H9 (cell line): ENCODE measurements around the gene CLIP1. TPM values are rescaled to one million over a fixed set of nuclear protein-coding genes. Genes with fewer than 3 reads are reported as not detected.

ENCODE experiments used
- DNase-seq: peaks from one replicate; pipeline ENCODE4 v3.0.0-alpha.2; 2017
- H2AFZ ChIP-seq: one replicate; pipeline ENCODE4 v1.6.1; 2013; ENCODE audit warnings: mild to moderate bottlenecking, low read length, control low read depth, moderate library complexity
- H2AK5ac ChIP-seq: 2 replicates; pipeline ENCODE4 v1.6.1; 2013; ENCODE audit warnings: low read length, control low read depth, mixed read lengths; ENCODE audit not compliant: insufficient read length
- H2BK120ac ChIP-seq: one replicate; pipeline ENCODE4 v1.6.1; 2013; ENCODE audit warnings: low read depth, mild to moderate bottlenecking, low read length, control low read depth, inconsistent platforms; ENCODE audit not compliant: poor library complexity, severe bottlenecking
- H2BK12ac ChIP-seq: 2 replicates; pipeline ENCODE4 v1.6.1; 2013; ENCODE audit warnings: low read length, control low read depth, mixed read lengths, low read depth; ENCODE audit not compliant: insufficient read length
- H2BK15ac ChIP-seq: 2 replicates; pipeline ENCODE4 v1.6.1; 2013; ENCODE audit warnings: low read depth, low read length, control low read depth
- H2BK20ac ChIP-seq: one replicate; pipeline ENCODE4 v1.6.1; 2013; ENCODE audit warnings: low read depth, mild to moderate bottlenecking, low read length, control low read depth, inconsistent platforms; ENCODE audit not compliant: poor library complexity, severe bottlenecking
- H2BK5ac ChIP-seq: 2 replicates; pipeline ENCODE4 v1.6.1; 2013; ENCODE audit warnings: low read length, control low read depth, mixed read lengths; ENCODE audit not compliant: insufficient read length
- H3K14ac ChIP-seq: 2 replicates; pipeline ENCODE4 v1.6.1; 2013; ENCODE audit warnings: low read length, control low read depth; ENCODE audit not compliant: insufficient read depth
- H3K18ac ChIP-seq: 2 replicates; pipeline ENCODE4 v1.6.1; 2013; ENCODE audit warnings: low read depth, mild to moderate bottlenecking, mixed read lengths, low read length, control low read depth; ENCODE audit not compliant: insufficient read length
- H3K23ac ChIP-seq: 2 replicates; pipeline ENCODE4 v1.6.1; 2013; ENCODE audit warnings: low read length, control low read depth, mixed read lengths, low read depth; ENCODE audit not compliant: insufficient read length
- H3K23me2 ChIP-seq: 2 replicates; pipeline ENCODE4 v1.6.1; 2013; ENCODE audit warnings: low read depth, mild to moderate bottlenecking, mixed read lengths, low read length, control low read depth; ENCODE audit not compliant: insufficient read length, poor library complexity, severe bottlenecking
- H3K27ac ChIP-seq: 2 replicates; pipeline ENCODE4 v1.5.1; 2013; ENCODE audit warnings: low read length, control low read depth, mixed read lengths, low read depth; ENCODE audit not compliant: insufficient read length
- H3K27me3 ChIP-seq: 2 replicates; pipeline ENCODE4 v1.6.1; 2013; ENCODE audit warnings: low read length, control low read depth, inconsistent platforms; ENCODE audit not compliant: insufficient read depth
- H3K4ac ChIP-seq: 2 replicates; pipeline ENCODE4 v1.6.1; 2013; ENCODE audit warnings: low read depth, mild to moderate bottlenecking, control low read depth, inconsistent platforms, low read length, moderate library complexity
- H3K4me1 ChIP-seq: 2 replicates; pipeline ENCODE4 v1.6.1; 2013; ENCODE audit warnings: low read length, control low read depth, inconsistent platforms; ENCODE audit not compliant: insufficient read depth
- H3K4me2 ChIP-seq: 2 replicates; pipeline ENCODE4 v1.6.1; 2013; ENCODE audit warnings: low read length, control low read depth, mixed read lengths; ENCODE audit not compliant: insufficient read length, insufficient read depth
- H3K56ac ChIP-seq: 2 replicates; pipeline ENCODE4 v1.6.1; 2013; ENCODE audit warnings: low read depth, mild to moderate bottlenecking, mixed read lengths, low read length, control low read depth; ENCODE audit not compliant: insufficient read length
- H3K79me1 ChIP-seq: 2 replicates; pipeline ENCODE4 v1.6.1; 2013; ENCODE audit warnings: low read depth, mild to moderate bottlenecking, moderate library complexity, low read length, control low read depth, inconsistent platforms; ENCODE audit not compliant: insufficient read depth, poor library complexity, severe bottlenecking
- H3K79me2 ChIP-seq: 2 replicates; pipeline ENCODE4 v1.6.1; 2013; ENCODE audit warnings: low read length, control low read depth, inconsistent platforms; ENCODE audit not compliant: insufficient read depth
- H3K9ac ChIP-seq: 2 replicates; pipeline ENCODE4 v1.6.1; 2013; ENCODE audit warnings: low read length, control low read depth, mixed read lengths; ENCODE audit not compliant: insufficient read length; ENCODE audit errors: extremely low read depth
- H3K9me3 ChIP-seq: one replicate; pipeline ENCODE4 v1.6.1; 2013; ENCODE audit warnings: low read depth, low read length, inconsistent platforms; ENCODE audit not compliant: control insufficient read depth
- H3T11ph ChIP-seq: one replicate; pipeline ENCODE4 v1.6.1; 2013; ENCODE audit warnings: mild to moderate bottlenecking, low read length, control low read depth, inconsistent platforms
- H4K20me1 ChIP-seq: one replicate; pipeline ENCODE4 v1.6.1; 2013; ENCODE audit not compliant: control insufficient read depth, insufficient read length, insufficient read depth
- H4K5ac ChIP-seq: 2 replicates; pipeline ENCODE4 v1.6.1; 2013; ENCODE audit warnings: low read depth, mild to moderate bottlenecking, mixed read lengths, low read length, control low read depth; ENCODE audit not compliant: insufficient read length
- H4K8ac ChIP-seq: replicated peaks from 2 replicates; pipeline ENCODE4 v1.6.1; 2013; ENCODE audit warnings: low read length, control low read depth, mixed read lengths, low read depth; ENCODE audit not compliant: insufficient read length
- H4K91ac ChIP-seq: 2 replicates; pipeline ENCODE4 v1.6.1; 2013; ENCODE audit warnings: low read depth, mild to moderate bottlenecking, moderate library complexity, mixed read lengths, low read length, control low read depth; ENCODE audit not compliant: insufficient read length
- H3K27ac Mint-ChIP-seq, 3 experiments: 2 replicates in 2 of 3; 3 replicates in 1 of 3; pipeline ENCODE4 v1.8.0; 2020 to 2021; ENCODE audit warnings: mixed read lengths in 3 of 3, mild to moderate bottlenecking in 1 of 3, moderate library complexity in 1 of 3
- H3K27me3 Mint-ChIP-seq: 2 replicates; pipeline ENCODE4 v1.8.0; 2021; ENCODE audit warnings: low read depth, mild to moderate bottlenecking, moderate library complexity, mixed read lengths
- H3K36me3 Mint-ChIP-seq, 3 experiments: 2 replicates in 2 of 3; 3 replicates in 1 of 3; pipeline ENCODE4 v1.8.0; 2020 to 2021; ENCODE audit warnings: low read depth in 3 of 3, mixed read lengths in 3 of 3; ENCODE audit not compliant: insufficient read depth in 1 of 3
- H3K4me1 Mint-ChIP-seq, 2 experiments: 2 replicates each; pipeline ENCODE4 v1.8.0; 2020; ENCODE audit warnings: mixed read lengths in 2 of 2
- H3K4me3 Mint-ChIP-seq, 2 experiments: 2 replicates in 1 of 2; 3 replicates in 1 of 2; pipeline ENCODE4 v1.8.0; 2020 to 2021; ENCODE audit warnings: mild to moderate bottlenecking in 2 of 2, mixed read lengths in 2 of 2, moderate library complexity in 1 of 2
- H3K9me3 Mint-ChIP-seq, 2 experiments: 2 replicates in 1 of 2; 3 replicates in 1 of 2; pipeline ENCODE4 v1.8.0; 2020; ENCODE audit warnings: mild to moderate bottlenecking in 2 of 2, mixed read lengths in 2 of 2, moderate library complexity in 1 of 2
- CTCF ChIP-seq: fragments of 200-600 bp; sonication (generic); conservative IDR thresholded peaks from 3 replicates; pipeline ENCODE4 v1.8.0; 2021; ENCODE audit warnings: antibody characterized with exemption, mild to moderate bottlenecking
- WGBS: extraction: QIAGEN DNeasy Blood & Tissue Kit; methylation state at CpG from one replicate; pipeline ENCODE4 v1.1.7; 2013; ENCODE audit warnings: missing lambda C conversion rate, low lambda C conversion rate, mixed read lengths; ENCODE audit not compliant: insufficient read length; ENCODE audit errors: extremely low coverage; 5-methylcytosine and 5-hydroxymethylcytosine counted together
- total RNA-seq: library from RNA; stranded (reverse); gene quantifications from 2 replicates; pipeline ENCODE4 v1.2.1, GENCODE V29; 2021

The CLIP1 gene
- total RNA-seq, 1 experiment from 2014 or later, result 23.6 TPM

GRCh38 chr12:122421187-122421820, 1.2 kb downstream of the CLIP1 start:
- peaks cover 10% of the 10 kb centered on the region for H3K23me2 ChIP-seq
- H4K91ac ChIP-seq, result no peak overlapping the region
- WGBS, result no CpG with 5 or more reads among the region's 14 CpGs
- H3K79me2 ChIP-seq, result no peaks in the 10 kb centered on the region
- H4K5ac ChIP-seq, result no peak overlapping the region
- peak overlapping the region; percentile 77 for H3K9ac ChIP-seq
- peak overlapping the region; percentile 51 for H2AFZ ChIP-seq
- H3K18ac ChIP-seq, result no peak overlapping the region
- H3K27me3 ChIP-seq, result no peaks in the 10 kb centered on the region
- DNase-seq, result no peak
- H3K4ac ChIP-seq, result no peak overlapping the region
- peaks cover 3% of the 10 kb centered on the region for H3K79me1 ChIP-seq
- H2BK120ac ChIP-seq, result no peak overlapping the region
- no peak overlapping the region for H2BK20ac ChIP-seq
- no peak overlapping the region for H3K27ac ChIP-seq
- H3K9me3 ChIP-seq, result no peaks in the 10 kb centered on the region
- H2AK5ac ChIP-seq, result no peak overlapping the region
- Mint-ChIP-seq H3K4me3 (peak overlapping the region; percentile 75 to 86), H3K9me3 (no peaks in the 10 kb centered on the region), H3K36me3 (no peaks in the 10 kb centered on the region; a peak in 1 of 7 replicates), H3K27ac (peak overlapping the region in 1 of 3 experiments; percentile 40; a peak in 2 of 7 replicates), H3K4me1 (peaks cover 15 to 16% of the 10 kb centered on the region in 2 experiments), H3K27me3 (peaks cover 4% of the 10 kb centered on the region; the same call in 1 of the 2 replicates)
- no peak overlapping the region for H2BK5ac ChIP-seq
- H3K23ac ChIP-seq, result no peak overlapping the region
- no peaks in the 10 kb centered on the region for H3K4me1 ChIP-seq
- H2BK15ac ChIP-seq, result no peak overlapping the region
- TF ChIP-seq CTCF, result no peak
- no peak overlapping the region for H2BK12ac ChIP-seq
- no peak overlapping the region for H3T11ph ChIP-seq
- H3K4me2 ChIP-seq, result peak overlapping the region; percentile 78
- no peak overlapping the region for H3K14ac ChIP-seq
- no peaks in the 10 kb centered on the region for H4K20me1 ChIP-seq
- H3K56ac ChIP-seq, result no peak overlapping the region
- H4K8ac ChIP-seq, result no peak overlapping the region
